GM21786 (cell line): ENCODE results near the gene DMXL1.

ENCODE experiments used
- ATAC-seq: cut with Tn5 transposase; IDR thresholded peaks from one replicate; pipeline ENCODE4 v1.9.1; 2021; ENCODE audit not compliant: unreplicated experiment

DMXL1 gene

GRCh38 chr5:119070828-119071560, at the start of gene DMXL1:
DMXL1 (plus strand) TSS chr5:119071087; CDS start chr5:119071570, 483 bp downstream.
- peak; percentile 75 for ATAC-seq

GRCh38 chr5:119021149-119021732, 49.6 kb upstream of the DMXL1 start:
- ATAC-seq, result no peak

GRCh38 chr5:119022017-119022745, 48.7 kb upstream of the DMXL1 start:
- ATAC-seq, result peak; percentile 81

- ATAC-seq, result no peak
These were observed 48.1 kb upstream of the DMXL1 start for GRCh38 chr5:119022773-119023172.

- ATAC-seq, result no peak
These were observed 42.3 kb upstream of the DMXL1 start for GRCh38 chr5:119028575-119028974.

GRCh38 chr5:119031011-119031886, 39.6 kb upstream of the DMXL1 start:
- peak; percentile 77 for ATAC-seq

- peak; percentile 58 for ATAC-seq
These were observed 39.0 kb upstream of the DMXL1 start for GRCh38 chr5:119031905-119032304.

- ATAC-seq, result peak; percentile 43
These were observed 38.2 kb upstream of the DMXL1 start for GRCh38 chr5:119032656-119033055.

- ATAC-seq, result no peak
These were observed 37.8 kb upstream of the DMXL1 start for GRCh38 chr5:119033135-119033534.

- no peak for ATAC-seq
These were observed 34.7 kb upstream of the DMXL1 start for GRCh38 chr5:119036101-119036762.

GRCh38 chr5:119037496-119038215, 33.2 kb upstream of the DMXL1 start:
- ATAC-seq, result no peak

- no peak for ATAC-seq
These were observed 22.6 kb upstream of the DMXL1 start for GRCh38 chr5:119048246-119048645.

- no peak for ATAC-seq
These were observed 20.9 kb upstream of the DMXL1 start for GRCh38 chr5:119049824-119050449.

- ATAC-seq, result no peak
These were observed 16.8 kb upstream of the DMXL1 start for GRCh38 chr5:119054101-119054500.

GRCh38 chr5:119055294-119055693, 15.6 kb upstream of the DMXL1 start:
- no peak for ATAC-seq

- ATAC-seq, result no peak
These were observed 11.8 kb upstream of the DMXL1 start for GRCh38 chr5:119058979-119059529.

- ATAC-seq, result no peak
These were observed 11.1 kb upstream of the DMXL1 start for GRCh38 chr5:119059740-119060255.

- peak; percentile 78 for ATAC-seq
These were observed 7.1 kb upstream of the DMXL1 start for GRCh38 chr5:119063579-119064379.
